ENCODE results near the gene UST. TPM values are rescaled to one million over a fixed set of nuclear protein-coding genes. Genes with fewer than 3 reads are reported as not detected.

UST gene
- total RNA-seq, 1 experiment from 2014 or later = 6.1 TPM

- Histone ChIP-seq H3K4me2 (ENCODE audit: low read length) (no peak overlapping the region), H4K20me1 (ENCODE audit: insufficient read depth) (no peaks in the 10 kb centered on the region), H3K9me3 (ENCODE audit: control insufficient read depth in 1 of 2, insufficient read depth in 1 of 2, low read depth in 1 of 2, low read length in 2 of 2) (no peaks in the 10 kb centered on the region), H3K9ac (ENCODE audit: low read length) (no peak overlapping the region), H3K4me3 (replicated peaks in 1 of 2; ENCODE audit: low read depth in 1 of 2, low read length in 2 of 2) (no peak overlapping the region), H2AFZ (ENCODE audit: low read depth, low read length, poor library complexity, severe bottlenecking) (no peak overlapping the region), H3K27me3 (ENCODE audit: insufficient read depth, low read length) (no peaks in the 10 kb centered on the region), H3K27ac (ENCODE audit: low read depth, low read length) (no peak overlapping the region), H3K9me2 (ENCODE audit: insufficient read depth) (no peaks in the 10 kb centered on the region), H3K4me1 (ENCODE audit: control insufficient read depth in 1 of 2, insufficient read depth in 2 of 2, low read length in 2 of 2) (no peaks in the 10 kb centered on the region; a peak in 1 of 4 replicates), H3K79me2 (ENCODE audit: insufficient read depth, low read length) (no peaks in the 10 kb centered on the region), H3K36me3 (ENCODE audit: control insufficient read depth in 1 of 2, insufficient read depth in 2 of 2, low read length in 2 of 2) (no peaks in the 10 kb centered on the region)
- POLR2A ChIA-PET = no interaction called here
- ATAC-seq (no peak), DNase-seq (ENCODE audit: low read depth, low spot score) (no peak)
- CTCF ChIA-PET = no interaction called here
- intact Hi-C loops (cut with micrococcal nuclease) = loop anchor here (10.0 kb wide), 1 partner anchor 706 kb away; no protein-coding TSS in a partner anchor
- RAD21 ChIA-PET (ENCODE audit: low non-redundant PET in 1 of 2, low total read pairs in 2 of 2, uncharacterized antibody in 2 of 2, unreplicated experiment in 2 of 2) = no interaction called here
- TF ChIP-seq ZBTB33 (IDR thresholded peaks at IDR 0.05; ENCODE audit: extremely low read depth, insufficient replicate concordance, low read length) (no peak), RAD21 (IDR thresholded peaks at IDR 0.05; ENCODE audit: low read depth) (no peak), YY1 (IDR thresholded peaks at IDR 0.05; ENCODE audit: extremely low read depth, insufficient replicate concordance, low read depth, low read length) (no peak), CEBPB (IDR thresholded peaks at IDR 0.05; ENCODE audit: low read depth) (no peak), SIN3A (IDR thresholded peaks at IDR 0.05; ENCODE audit: low read depth) (no peak), CBX3 (IDR thresholded peaks at IDR 0.05; ENCODE audit: low read depth) (no peak), JUND (IDR thresholded peaks at IDR 0.05) (no peak), TCF7L2 (IDR thresholded peaks at IDR 0.05; ENCODE audit: borderline replicate concordance, extremely low read depth, insufficient read depth, insufficient read length) (no peak), ATF3 (IDR thresholded peaks at IDR 0.05) (no peak), SP1 (IDR thresholded peaks at IDR 0.05; ENCODE audit: low read depth) (no peak)
- BruUV-seq (replicated peaks) = no TSS peak
These were observed 24.4 kb downstream of the UST start for GRCh38 chr6:148771212-148771601.
